ENCODE results near the gene MYL7. TPM values are rescaled to one million over a fixed set of nuclear protein-coding genes. Genes with fewer than 3 reads are reported as not detected.

Gene MYL7
- total RNA-seq, 1 experiment from 2014 or later: not detected

- Histone ChIP-seq H3K27ac (peak within 1 kb of the TSS; percentile 77), H3K27me3 (replicated peaks) (no peaks in the 10 kb centered on the region), H3K9me3 (replicated peaks) (no peaks in the 10 kb centered on the region), H3K4me1 (replicated peaks) (peaks cover 8% of the 10 kb centered on the region), H3K36me3 (peaks cover 31% of the 10 kb centered on the region), H3K4me3 (peak within 1 kb of the TSS; percentile 81)
- peak; percentile 94 to 98 for DNase-seq (ENCODE audit: low read depth in 1 of 2, low spot score in 2 of 2)
These were observed 17.7 kb downstream of the MYL7 start, which contains the start of gene POLD2 for GRCh38 chr7:44123190-44124003. Gene POLD2 (minus strand): TSS chr7:44123548. CDS start chr7:44122053, 1,495 bp downstream.

DNA sequence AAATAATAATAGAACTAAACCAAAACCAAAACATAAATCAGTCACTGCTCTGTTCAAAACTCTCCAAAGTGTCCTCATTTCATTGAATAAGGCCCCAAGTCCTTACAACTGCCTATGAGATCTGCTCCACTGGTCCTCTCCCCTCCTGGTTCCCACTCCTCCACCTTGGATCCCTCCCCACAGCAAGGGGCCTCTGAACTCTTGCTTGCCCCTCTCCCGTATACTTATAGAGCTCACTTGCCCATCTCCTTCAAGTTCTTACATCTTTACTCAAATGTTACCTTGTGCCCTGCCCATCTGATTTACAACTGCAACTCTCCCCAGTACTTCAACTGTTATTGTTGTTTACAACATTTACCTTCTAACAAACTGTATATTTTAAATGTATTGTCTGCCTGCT lies 18.6 kb downstream of the MYL7 start:
- no peak for DNase-seq (ENCODE audit: low read depth in 1 of 2, low spot score in 2 of 2)
- H3K4me3 ChIP-seq: peak overlapping the region; percentile 81
- peaks cover 39% of the 10 kb centered on the region for H3K36me3 ChIP-seq
- H3K9me3 ChIP-seq (replicated peaks): no peaks in the 10 kb centered on the region
- H3K27me3 ChIP-seq (replicated peaks): no peaks in the 10 kb centered on the region
- H3K27ac ChIP-seq: peak overlapping the region; percentile 77
- H3K4me1 ChIP-seq (replicated peaks): peaks cover 8% of the 10 kb centered on the region

- Histone ChIP-seq H3K27me3 (replicated peaks) (no peaks in the 10 kb centered on the region), H3K4me1 (replicated peaks) (peaks cover 8% of the 10 kb centered on the region), H3K36me3 (peaks cover 45% of the 10 kb centered on the region), H3K4me3 (no peak overlapping the region), H3K27ac (no peak overlapping the region), H3K9me3 (replicated peaks) (no peaks in the 10 kb centered on the region)
- DNase-seq (ENCODE audit: low read depth in 1 of 2, low spot score in 2 of 2): no peak
These were observed 19.2 kb downstream of the MYL7 start for GRCh38 chr7:44121761-44122420.

GRCh38 chr7:44120395-44120794 lies 20.7 kb downstream of the MYL7 start:
- peaks cover 8% of the 10 kb centered on the region for H3K4me1 ChIP-seq (replicated peaks)
- no peak overlapping the region for H3K4me3 ChIP-seq
- no peak overlapping the region for H3K27ac ChIP-seq
- no peak for DNase-seq (ENCODE audit: low read depth in 1 of 2, low spot score in 2 of 2)
- H3K27me3 ChIP-seq (replicated peaks): no peaks in the 10 kb centered on the region
- peaks cover 60% of the 10 kb centered on the region for H3K36me3 ChIP-seq
- no peaks in the 10 kb centered on the region for H3K9me3 ChIP-seq (replicated peaks)

GRCh38 chr7:44119829-44120380 lies 21.2 kb downstream of the MYL7 start:
- no peak for DNase-seq (ENCODE audit: low read depth in 1 of 2, low spot score in 2 of 2)
- Histone ChIP-seq H3K4me1 (replicated peaks) (peaks cover 8% of the 10 kb centered on the region), H3K36me3 (peaks cover 63% of the 10 kb centered on the region), H3K27me3 (replicated peaks) (no peaks in the 10 kb centered on the region), H3K9me3 (replicated peaks) (no peaks in the 10 kb centered on the region), H3K4me3 (no peak overlapping the region), H3K27ac (no peak overlapping the region)

- H3K4me3 ChIP-seq: no peak overlapping the region
- H3K27me3 ChIP-seq (replicated peaks): no peaks in the 10 kb centered on the region
- H3K27ac ChIP-seq: no peak overlapping the region
- H3K36me3 ChIP-seq: peaks cover 72% of the 10 kb centered on the region
- H3K9me3 ChIP-seq (replicated peaks): no peaks in the 10 kb centered on the region
- no peak for DNase-seq (ENCODE audit: low read depth in 1 of 2, low spot score in 2 of 2)
- H3K4me1 ChIP-seq (replicated peaks): peaks cover 5% of the 10 kb centered on the region
These were observed 23.2 kb downstream of the MYL7 start for GRCh38 chr7:44117801-44118429.

DNA sequence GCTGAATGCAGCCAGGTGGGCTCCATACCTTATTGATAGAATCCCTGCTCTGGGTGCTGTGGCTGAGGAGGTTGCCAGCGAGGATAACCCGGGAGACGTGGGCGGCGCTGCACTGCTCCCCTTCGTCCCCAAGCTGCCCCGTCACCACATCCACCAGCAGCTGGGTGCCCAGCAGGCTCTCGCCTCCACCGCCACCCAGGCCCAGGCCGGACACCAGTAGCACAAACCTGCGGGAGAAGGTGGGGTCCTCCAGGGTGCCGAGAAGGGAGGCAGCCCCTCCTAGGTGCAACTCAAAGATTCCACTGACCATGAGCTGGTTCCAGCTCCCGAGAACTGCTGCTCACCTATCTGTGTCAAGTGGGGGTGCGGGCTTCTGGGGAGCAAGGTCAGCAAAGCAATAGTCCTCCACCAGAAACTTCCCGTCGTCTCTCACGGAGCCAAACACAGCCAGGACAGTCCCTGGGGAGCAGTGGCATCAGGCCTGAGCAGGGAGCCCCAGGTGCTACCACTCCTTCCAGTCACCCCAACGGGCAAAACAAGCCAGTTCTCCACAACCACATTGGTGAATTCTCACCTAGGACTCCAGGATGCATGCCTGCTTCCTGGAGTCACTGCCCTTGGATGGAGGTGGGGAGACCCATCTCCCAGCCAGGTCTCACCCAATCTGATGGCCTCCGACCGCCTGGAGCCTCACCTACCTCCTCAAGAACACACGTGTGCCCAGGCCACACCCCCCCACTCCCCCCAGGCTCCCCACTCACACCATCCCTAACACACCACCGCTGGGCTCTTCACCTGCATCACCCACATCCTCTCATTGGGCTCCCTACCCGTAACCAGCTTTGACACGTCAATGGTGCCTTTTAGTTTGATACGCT lies 24.1 kb downstream of the MYL7 start:
- H3K4me3 ChIP-seq: no peak overlapping the region
- H3K36me3 ChIP-seq: peaks cover 71% of the 10 kb centered on the region
- no peaks in the 10 kb centered on the region for H3K27me3 ChIP-seq (replicated peaks)
- no peak for DNase-seq (ENCODE audit: low read depth in 1 of 2, low spot score in 2 of 2)
- H3K4me1 ChIP-seq (replicated peaks): no peaks in the 10 kb centered on the region; the same call in 1 of the 2 replicates
- H3K27ac ChIP-seq: no peak overlapping the region
- no peaks in the 10 kb centered on the region for H3K9me3 ChIP-seq (replicated peaks)

DNA sequence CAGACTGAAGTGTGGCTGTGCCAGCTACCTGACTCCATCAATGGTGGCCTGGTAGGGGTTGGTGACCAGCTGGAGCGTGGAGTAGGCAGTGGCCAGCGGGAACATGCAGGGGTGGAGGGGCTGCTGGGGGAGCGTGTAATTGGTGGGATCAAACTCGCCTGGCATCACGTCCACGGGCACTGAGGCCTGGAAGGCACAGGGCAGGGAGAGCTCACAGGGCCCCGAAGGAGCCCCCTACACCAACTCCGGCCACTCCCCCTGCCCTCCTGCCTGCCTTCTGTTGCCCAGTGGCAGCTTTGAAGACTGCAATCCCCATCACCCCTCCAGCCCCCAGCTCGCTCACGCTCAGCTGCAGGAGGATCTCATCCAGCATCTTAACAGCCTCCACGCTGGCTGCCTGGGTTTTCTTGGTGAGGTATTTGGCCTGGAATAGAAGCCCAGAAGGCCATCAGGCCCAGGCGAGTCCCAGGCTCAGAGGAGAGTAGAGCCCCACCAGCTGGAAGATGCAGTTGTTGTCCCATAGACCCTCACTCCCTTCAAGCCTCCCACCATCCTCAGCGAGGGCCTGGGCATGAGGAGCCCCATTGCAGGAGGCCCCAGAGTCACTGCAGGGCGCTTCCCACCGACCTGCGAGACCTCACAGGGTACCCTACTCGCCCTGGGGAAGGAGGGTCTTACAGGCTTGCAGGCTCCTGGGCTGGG lies 24.9 kb downstream of the MYL7 start:
- H3K9me3 ChIP-seq (replicated peaks): no peaks in the 10 kb centered on the region
- H3K27ac ChIP-seq: no peak overlapping the region
- H3K4me3 ChIP-seq: no peak overlapping the region
- peaks cover 63% of the 10 kb centered on the region for H3K36me3 ChIP-seq
- H3K27me3 ChIP-seq (replicated peaks): no peaks in the 10 kb centered on the region
- no peak for DNase-seq (ENCODE audit: low read depth in 1 of 2, low spot score in 2 of 2)
- H3K4me1 ChIP-seq (replicated peaks): no peaks in the 10 kb centered on the region

DNA sequence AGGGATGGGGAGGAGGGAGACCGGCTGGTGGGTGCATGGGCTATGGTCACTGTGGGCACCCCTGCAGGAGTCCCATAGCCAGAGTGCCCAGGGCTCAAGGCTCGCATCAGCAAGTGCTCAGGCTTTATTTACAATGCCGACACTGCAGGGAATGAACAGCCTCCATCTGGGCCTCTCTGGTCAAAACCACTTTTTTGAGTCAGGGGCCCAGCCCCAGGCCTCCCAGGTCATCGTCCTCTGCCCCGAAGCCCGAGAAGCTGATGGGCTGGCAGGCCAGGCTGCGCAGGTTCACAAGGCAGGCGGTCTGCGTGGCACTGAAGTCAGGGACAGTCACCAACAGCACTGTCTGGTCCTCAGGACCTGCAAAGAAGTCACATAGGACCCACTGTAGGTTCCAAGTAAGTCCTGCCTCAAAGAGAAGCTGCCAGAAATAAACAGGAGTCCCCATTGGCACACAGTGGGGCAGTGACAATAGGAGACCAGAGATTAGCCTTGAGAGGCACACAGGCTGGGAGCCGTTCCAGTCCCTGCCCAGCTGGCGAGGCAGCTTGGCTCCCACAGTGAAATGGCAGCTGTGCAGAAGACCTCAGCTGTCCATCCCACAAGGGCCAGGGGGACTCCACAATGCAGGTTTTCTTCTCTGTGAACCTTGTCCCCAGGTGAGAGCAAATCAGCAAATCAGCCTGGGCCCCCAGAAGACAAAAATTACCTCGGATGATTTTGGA lies 26.4 kb downstream of the MYL7 start:
- H3K36me3 ChIP-seq: peaks cover 48% of the 10 kb centered on the region
- H3K27ac ChIP-seq: no peak overlapping the region
- no peaks in the 10 kb centered on the region for H3K4me1 ChIP-seq (replicated peaks)
- no peak overlapping the region for H3K4me3 ChIP-seq
- H3K9me3 ChIP-seq (replicated peaks): no peaks in the 10 kb centered on the region
- no peaks in the 10 kb centered on the region for H3K27me3 ChIP-seq (replicated peaks)
- DNase-seq (ENCODE audit: low read depth in 1 of 2, low spot score in 2 of 2): no peak

DNA sequence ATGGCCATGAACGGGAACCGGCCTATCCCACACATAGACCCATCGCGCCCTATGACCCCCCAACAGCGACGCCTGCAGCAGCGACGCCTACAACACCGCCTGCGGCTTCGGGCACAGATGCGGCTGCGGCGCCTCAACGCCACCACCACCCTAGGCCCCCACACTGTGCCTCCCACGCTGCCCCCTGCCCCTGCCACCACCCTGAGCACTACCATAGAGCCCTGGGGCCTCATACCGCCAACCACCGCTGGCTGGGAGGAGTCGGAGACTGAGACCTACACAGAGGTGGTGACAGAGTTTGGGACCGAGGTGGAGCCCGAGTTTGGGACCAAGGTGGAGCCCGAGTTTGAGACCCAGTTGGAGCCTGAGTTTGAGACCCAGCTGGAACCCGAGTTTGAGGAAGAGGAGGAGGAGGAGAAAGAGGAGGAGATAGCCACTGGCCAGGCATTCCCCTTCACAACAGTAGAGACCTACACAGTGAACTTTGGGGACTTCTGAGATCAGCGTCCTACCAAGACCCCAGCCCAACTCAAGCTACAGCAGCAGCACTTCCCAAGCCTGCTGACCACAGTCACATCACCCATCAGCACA lies 27.3 kb downstream of the MYL7 start:
- peaks cover 41% of the 10 kb centered on the region for H3K36me3 ChIP-seq

GRCh38 chr7:44112997-44113763 lies 28.0 kb downstream of the MYL7 start:
- no peak for DNase-seq (ENCODE audit: low read depth in 1 of 2, low spot score in 2 of 2)
- Histone ChIP-seq H3K4me1 (replicated peaks) (no peaks in the 10 kb centered on the region), H3K36me3 (peaks cover 39% of the 10 kb centered on the region)

More for the DNA sequence above, 27.3 kb downstream of the MYL7 start:
- H3K9me3 ChIP-seq (replicated peaks): no peaks in the 10 kb centered on the region
- H3K27ac ChIP-seq: no peak overlapping the region
- no peaks in the 10 kb centered on the region for H3K4me1 ChIP-seq (replicated peaks)
- no peaks in the 10 kb centered on the region for H3K27me3 ChIP-seq (replicated peaks)
- DNase-seq (ENCODE audit: low read depth in 1 of 2, low spot score in 2 of 2): no peak
- no peak overlapping the region for H3K4me3 ChIP-seq

More at GRCh38 chr7:44112997-44113763, 28.0 kb downstream of the MYL7 start:
- no peaks in the 10 kb centered on the region for H3K27me3 ChIP-seq (replicated peaks)
- no peaks in the 10 kb centered on the region for H3K9me3 ChIP-seq (replicated peaks)
- no peak overlapping the region for H3K27ac ChIP-seq
- H3K4me3 ChIP-seq: no peak overlapping the region
